Measurements from ENCODE around the gene COPRS.

COPRS gene, protein sequence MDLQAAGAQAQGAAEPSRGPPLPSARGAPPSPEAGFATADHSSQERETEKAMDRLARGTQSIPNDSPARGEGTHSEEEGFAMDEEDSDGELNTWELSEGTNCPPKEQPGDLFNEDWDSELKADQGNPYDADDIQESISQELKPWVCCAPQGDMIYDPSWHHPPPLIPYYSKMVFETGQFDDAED

GRCh38 chr17:31858642-31859486 is at the start of gene COPRS:
COPRS (minus strand) TSS chr17:31859244; CDS start chr17:31859199, 45 bp downstream.
- peak; percentile 43 to 70 for DNase-seq (ENCODE audit: low read depth in 2 of 2, low spot score in 1 of 2)

- DNase-seq (ENCODE audit: low read depth in 2 of 2, low spot score in 1 of 2), result no peak
Measured at GRCh38 chr17:31908386-31908785, 49.3 kb upstream of the COPRS start.

DNA sequence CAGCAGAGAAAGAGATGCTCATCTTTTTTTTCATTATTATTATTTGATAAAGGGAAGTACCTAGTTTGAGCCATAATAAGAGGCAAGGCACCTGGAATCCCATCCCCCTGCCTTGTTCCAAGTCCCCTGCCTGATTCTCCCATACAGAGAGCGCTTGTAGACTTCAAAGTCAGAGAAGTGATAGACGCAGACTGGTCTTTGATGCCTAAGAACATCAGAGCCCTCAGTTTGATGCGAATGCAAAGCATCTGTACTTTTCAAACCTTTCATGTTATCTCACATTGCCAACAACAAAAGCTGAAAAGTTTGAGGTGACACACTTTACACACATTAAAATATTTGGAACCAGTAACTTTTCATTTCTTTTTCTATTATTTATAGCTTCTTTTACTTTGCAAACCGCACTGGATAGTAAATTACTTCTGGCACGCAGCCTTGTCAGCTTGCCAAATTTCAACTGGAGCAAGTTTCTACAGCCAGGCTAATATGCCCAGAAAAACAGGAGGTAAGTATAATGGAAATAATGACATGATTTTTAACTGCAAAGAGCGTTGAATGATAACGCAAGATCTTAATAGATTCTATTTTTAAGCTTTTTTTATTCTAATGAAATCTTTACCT is 48.4 kb upstream of the COPRS start:
- DNase-seq (ENCODE audit: low read depth in 2 of 2, low spot score in 1 of 2), result no peak

DNA sequence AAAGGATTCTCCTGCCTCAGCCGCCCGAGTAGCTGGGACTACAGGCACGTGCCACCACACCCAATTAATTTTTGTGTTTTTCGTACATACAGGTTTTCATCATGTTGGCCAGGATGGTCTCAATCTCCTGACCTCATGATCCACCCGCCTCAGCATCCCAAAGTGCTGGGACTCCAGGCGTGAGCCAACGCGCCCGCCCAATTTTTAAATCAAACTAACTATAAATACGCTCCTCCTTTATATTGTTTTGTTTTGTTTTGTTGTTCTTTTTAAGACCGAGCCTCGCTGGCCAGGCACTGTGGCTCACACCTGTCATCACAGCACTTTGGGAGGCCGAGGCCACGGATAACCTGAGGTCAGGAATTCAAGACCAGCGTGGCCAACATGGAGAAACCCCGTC is 44.4 kb upstream of the COPRS start:
- no peak for DNase-seq (ENCODE audit: low read depth in 2 of 2, low spot score in 1 of 2)

- DNase-seq (ENCODE audit: low read depth in 2 of 2, low spot score in 1 of 2), result no peak
Measured at GRCh38 chr17:31902693-31903092, 43.6 kb upstream of the COPRS start.

- no peak for DNase-seq (ENCODE audit: low read depth in 2 of 2, low spot score in 1 of 2)
Measured at GRCh38 chr17:31900877-31901276, 41.8 kb upstream of the COPRS start.

DNA sequence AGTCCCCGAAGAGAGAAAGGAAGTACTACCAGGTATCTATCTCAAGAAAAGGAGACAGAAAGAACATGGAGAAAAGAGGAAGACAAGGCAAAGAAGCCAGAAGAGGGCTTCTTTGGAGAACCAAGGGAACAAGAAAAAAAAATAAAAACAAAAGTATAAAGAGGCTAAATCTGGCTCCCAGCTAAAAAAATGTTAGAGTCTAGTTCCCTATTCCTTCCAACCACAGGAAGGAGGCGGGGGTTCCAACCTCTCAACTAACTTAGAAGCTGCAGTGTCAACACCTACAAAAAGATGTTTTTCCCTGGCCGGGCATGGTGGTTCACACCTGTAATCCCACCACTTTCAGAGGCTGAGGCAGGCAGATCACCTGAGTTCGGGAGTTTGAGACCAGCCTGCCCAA is 29.1 kb upstream of the COPRS start:
- DNase-seq (ENCODE audit: low read depth in 2 of 2, low spot score in 1 of 2), result no peak

GRCh38 chr17:31882571-31882970 is 23.5 kb upstream of the COPRS start:
- DNase-seq (ENCODE audit: low read depth in 2 of 2, low spot score in 1 of 2), result no peak

DNA sequence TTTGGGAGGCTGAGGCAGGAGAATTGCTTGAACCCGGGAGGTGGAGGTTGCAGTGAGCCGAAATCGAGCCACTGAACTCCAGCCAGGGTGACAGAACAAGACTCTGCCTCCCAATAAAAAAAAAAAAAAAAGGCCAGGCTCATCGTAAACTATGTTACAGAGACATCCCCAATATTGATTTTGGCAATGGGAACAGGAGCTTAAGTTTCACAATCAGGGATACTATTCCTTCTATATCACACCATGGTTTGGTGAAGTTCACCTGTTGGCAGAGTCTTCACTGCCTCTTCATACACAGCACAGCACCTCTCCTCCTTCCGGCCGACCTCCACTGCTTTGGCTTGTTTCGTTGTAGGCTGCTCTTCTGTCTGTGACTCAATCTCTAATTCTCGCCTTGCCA is 21.3 kb upstream of the COPRS start:
- no peak for DNase-seq (ENCODE audit: low read depth in 2 of 2, low spot score in 1 of 2)

DNA sequence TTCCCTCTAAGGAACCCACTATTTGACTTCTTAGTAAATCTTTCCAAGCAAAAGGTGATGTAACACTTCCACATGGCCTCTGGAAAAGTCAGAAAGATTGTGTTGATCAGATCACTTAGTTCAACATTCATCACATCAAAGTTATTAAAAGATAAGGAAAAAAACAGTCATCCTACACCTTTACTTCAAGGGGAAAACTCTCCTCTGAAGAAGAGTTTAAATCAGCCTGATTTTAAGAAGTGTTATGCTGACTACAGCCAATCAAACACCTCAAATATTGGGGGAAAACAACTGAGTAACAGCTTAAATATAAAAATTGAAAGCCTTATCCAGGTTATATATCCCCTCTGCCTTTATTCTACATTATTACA is 19.6 kb upstream of the COPRS start:
- DNase-seq (ENCODE audit: low read depth in 2 of 2, low spot score in 1 of 2), result no peak

DNA sequence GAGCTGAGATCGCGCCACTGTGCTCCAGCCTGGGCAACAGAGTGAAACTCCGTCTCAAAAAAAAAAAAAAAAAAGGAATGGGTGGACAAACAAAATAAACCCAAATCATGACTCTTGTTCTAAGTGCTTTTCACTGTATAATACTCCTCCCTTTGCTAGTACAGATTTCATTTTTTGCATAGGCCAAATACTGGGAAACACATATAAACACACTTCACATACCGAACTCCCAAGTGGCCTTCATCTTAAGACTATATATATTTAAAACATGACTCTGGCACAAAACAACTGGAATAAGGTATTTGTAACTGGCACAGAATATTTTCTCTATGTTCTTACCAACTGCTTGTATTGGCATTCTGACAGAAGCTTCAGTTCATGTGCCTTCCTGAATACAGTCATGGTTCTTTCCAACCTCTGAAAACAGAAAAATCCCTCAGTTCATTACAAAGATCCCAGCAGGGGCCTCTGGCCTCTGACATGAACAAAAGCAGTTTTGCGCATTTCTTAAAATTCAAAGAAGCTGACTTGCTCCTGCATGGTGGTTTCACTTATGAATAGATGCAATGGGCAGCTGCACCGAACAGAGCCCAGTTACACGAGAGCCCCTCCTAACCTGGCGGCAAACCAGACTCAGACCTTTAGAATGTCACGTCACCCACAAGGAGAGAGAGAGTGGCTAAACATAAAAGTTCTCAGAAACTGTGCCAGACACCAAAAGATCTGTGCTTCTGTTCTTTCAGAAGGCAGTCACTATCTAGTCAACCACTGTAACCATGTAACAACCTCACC is 19.1 kb upstream of the COPRS start:
- DNase-seq (ENCODE audit: low read depth in 2 of 2, low spot score in 1 of 2), result no peak

DNA sequence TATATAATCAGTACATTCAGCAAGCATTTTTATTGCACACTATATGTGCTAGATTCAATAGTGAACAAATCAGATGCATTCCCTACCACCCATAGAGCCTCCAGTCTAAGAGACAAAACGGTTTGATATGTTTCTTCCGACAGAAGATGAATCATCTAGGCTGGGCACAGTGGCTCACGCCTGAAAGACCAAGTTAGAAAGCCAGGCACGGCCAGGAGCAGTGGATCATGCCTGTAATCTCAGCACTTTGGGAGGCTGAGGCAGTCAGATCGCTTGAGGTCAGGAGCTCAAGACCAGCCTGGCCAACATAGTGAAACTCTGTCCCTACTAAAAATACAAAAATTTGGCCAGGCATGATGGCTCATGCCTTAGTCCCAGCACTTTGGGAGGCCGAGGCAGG is 18.3 kb upstream of the COPRS start:
- no peak for DNase-seq (ENCODE audit: low read depth in 2 of 2, low spot score in 1 of 2)

DNA sequence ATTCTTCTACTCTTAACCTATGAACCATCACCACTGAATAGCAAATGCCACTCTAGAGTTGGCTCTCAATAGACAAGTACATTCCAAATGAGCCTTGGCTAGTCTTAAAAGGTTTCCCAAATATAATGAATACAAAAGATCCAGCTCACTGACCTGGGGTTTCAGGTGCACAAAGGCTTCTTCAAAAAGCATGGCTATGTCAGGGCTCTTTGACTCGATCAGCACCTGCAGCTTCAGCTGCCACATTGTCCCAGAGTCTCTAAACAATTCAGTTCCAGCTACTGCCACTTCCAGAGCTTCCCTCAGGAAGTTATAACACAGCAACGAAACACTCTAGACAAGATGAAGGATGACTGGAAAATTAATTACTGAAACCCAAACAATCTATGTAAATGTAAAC is 16.0 kb upstream of the COPRS start:
- DNase-seq (ENCODE audit: low read depth in 2 of 2, low spot score in 1 of 2), result no peak

- DNase-seq (ENCODE audit: low read depth in 2 of 2, low spot score in 1 of 2), result no peak
Measured at GRCh38 chr17:31869797-31870568, 10.9 kb upstream of the COPRS start.

GRCh38 chr17:31869031-31869430 is 10.0 kb upstream of the COPRS start:
- DNase-seq (ENCODE audit: low read depth in 2 of 2, low spot score in 1 of 2), result no peak

- no peak for DNase-seq (ENCODE audit: low read depth in 2 of 2, low spot score in 1 of 2)
Measured at GRCh38 chr17:31859487-31860008, 504 bp upstream of the COPRS start.

GRCh38 chr17:31857920-31858641 is 963 bp downstream of the COPRS start:
- DNase-seq (ENCODE audit: low read depth in 2 of 2, low spot score in 1 of 2), result no peak

DNA sequence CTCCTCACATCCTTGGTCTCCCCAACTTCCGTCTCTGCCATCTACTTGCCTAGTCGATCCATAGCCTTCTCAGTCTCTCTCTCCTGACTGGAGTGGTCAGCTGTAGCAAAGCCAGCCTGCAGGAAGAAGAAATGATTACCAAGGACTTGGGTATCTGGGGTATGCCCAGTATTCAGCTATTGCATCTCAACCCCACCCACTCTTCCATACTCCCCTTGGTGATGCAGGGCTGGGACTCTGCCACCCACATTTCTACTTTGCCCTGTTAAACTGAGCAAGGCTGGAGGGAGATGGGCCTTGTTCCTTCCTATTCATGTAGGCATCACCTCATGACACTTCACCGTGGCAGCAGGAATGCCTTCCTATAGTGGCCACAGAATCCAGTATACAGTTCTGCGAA is 2.3 kb downstream of the COPRS start:
- DNase-seq (ENCODE audit: low read depth in 2 of 2, low spot score in 1 of 2), result no peak

DNA sequence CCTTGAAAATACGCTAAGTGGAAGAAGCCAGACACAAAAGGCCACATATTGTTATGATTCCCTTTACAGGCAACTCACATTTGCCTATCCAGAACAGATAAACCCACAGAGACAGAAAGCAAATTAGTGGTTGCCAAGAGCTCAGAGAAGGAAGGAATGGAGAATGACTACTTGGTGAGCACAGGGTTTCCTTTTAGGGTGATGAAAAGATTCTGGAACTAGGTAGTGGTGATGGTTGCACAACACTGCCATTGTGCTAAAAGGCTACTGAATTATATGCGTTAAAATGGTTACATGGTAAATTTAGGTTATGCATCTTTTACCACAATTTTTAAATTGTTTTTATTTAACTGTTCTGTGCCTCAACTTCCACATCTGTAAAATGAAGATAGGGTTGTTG is 4.4 kb downstream of the COPRS start:
- DNase-seq (ENCODE audit: low read depth in 2 of 2, low spot score in 1 of 2), result no peak

DNA sequence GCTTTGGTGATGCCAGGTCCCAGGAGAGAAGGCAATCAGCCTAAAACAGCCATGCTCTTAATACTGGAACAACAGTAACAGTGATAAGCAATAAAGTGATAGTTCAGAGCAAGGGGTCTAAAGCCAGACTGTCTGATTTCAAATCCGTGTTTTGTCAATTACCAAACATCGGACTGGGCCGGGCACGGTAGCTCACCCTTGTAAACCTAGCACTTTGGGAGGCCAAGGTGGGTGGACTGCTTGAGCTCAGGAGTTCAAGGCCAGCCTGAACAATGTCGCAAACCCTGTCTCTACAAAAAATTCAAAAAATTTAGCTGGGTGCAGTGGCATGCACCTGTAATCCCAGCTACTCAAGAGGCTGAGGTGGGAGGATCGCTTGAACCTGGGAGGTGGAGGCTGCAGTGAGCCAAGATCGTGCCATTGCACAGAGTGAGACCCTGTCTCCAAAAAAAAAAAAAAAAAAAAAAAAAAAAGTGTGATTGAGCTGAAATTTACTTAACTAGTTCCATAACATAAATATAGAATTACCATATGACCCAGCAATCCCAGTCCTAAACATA is 5.1 kb downstream of the COPRS start:
- DNase-seq (ENCODE audit: low read depth in 2 of 2, low spot score in 1 of 2), result no peak
